Measurements from ENCODE around the gene ATXN7L2. TPM values are rescaled to one million over a fixed set of nuclear protein-coding genes. Genes with fewer than 3 reads are reported as not detected.

The ATXN7L2 gene
- total RNA-seq, 1 donor from 2014 or later = 4.6 TPM

DNA sequence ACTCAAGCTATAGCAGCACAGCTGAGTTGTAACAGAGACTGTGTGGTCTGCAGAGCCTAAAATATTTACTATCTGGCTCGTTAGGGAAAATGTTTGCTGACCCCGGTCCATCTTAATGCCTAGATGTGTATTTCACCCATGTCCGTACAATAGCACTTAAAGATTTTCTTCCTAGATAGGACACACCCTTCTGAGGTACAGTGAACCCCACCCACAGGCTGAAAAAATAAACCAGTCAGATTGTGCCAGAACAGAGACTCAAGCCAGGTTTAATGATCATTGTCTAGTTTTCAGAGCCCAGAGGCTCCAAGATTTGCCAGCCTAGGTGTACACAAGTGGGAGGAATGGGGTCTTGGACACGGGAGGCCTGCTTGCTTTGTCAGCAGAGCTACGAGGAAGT, 20.2 kb downstream of the ATXN7L2 start:
- TF ChIP-seq, protein P1, sequence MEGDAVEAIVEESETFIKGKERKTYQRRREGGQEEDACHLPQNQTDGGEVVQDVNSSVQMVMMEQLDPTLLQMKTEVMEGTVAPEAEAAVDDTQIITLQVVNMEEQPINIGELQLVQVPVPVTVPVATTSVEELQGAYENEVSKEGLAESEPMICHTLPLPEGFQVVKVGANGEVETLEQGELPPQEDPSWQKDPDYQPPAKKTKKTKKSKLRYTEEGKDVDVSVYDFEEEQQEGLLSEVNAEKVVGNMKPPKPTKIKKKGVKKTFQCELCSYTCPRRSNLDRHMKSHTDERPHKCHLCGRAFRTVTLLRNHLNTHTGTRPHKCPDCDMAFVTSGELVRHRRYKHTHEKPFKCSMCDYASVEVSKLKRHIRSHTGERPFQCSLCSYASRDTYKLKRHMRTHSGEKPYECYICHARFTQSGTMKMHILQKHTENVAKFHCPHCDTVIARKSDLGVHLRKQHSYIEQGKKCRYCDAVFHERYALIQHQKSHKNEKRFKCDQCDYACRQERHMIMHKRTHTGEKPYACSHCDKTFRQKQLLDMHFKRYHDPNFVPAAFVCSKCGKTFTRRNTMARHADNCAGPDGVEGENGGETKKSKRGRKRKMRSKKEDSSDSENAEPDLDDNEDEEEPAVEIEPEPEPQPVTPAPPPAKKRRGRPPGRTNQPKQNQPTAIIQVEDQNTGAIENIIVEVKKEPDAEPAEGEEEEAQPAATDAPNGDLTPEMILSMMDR (IDR thresholded peaks at IDR 0.05) = no peak
- Histone ChIP-seq H3K9me3 (no peaks in the 10 kb centered on the region), H3K27me3 (no peaks in the 10 kb centered on the region), H3K36me3 (no peaks in the 10 kb centered on the region), H3K4me1 (peaks cover 41% of the 10 kb centered on the region), H3K27ac (peak overlapping the region; percentile 24), H3K4me3 (no peak overlapping the region)
- no peak for DNase-seq
- intact Hi-C loops (cut with DNase I) = no loop called here
- ATAC-seq = no peak

GRCh38 chr1:109504974-109505373, 21.3 kb downstream of the ATXN7L2 start:
- TF ChIP-seq, protein P1 (IDR thresholded peaks at IDR 0.05) = no peak

DNA sequence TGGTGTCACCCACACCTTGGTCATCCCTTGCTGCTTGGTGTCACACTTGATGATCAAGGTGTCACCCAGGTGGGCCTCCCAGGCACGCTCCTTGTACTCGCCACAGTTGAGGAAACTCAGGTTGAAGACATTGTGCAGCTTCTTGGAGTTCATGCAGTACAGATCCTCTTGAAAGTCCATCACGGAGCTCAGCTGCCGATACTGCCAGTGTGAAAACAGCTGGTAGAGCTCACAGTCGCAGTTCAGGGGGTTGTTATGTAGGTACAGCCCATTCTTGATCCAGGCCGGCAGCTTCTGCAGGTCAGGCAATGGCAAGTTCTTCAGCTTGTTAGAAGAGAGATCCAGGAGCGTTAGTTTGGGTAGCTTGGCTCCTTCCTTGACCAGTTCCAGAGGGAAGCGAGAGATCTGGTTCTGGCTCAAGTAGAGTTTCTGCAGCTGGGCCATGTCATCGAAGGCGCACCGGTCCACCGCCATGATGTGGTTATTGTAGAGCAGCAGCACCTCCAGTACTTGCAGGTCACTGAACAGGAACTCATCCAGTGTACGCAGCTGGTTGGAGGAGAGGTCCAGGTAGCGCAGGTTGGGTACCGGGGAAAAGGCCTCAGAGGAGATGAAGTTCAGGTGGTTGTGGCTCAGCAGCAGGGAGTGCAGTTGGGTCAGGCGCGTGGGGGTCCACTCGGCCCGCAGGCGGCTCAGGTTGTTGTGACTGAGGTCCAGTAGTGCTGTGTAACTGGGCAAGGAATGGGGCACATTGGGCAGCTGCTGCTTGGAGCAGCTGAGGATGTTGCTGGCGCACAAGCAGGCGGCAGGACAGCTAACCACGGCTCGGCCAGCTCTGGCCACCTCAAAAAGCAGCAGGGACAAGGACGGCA, 24.5 kb downstream of the ATXN7L2 start:
- no peaks in the 10 kb centered on the region for H3K9me3 ChIP-seq
- intact Hi-C loops (cut with DNase I) = no loop called here
- no peaks in the 10 kb centered on the region for H3K36me3 ChIP-seq
- no peaks in the 10 kb centered on the region for H3K27me3 ChIP-seq
- H3K27ac ChIP-seq = no peak overlapping the region
- TF ChIP-seq, protein P1 (IDR thresholded peaks at IDR 0.05) = no peak
- peaks cover 15% of the 10 kb centered on the region for H3K4me1 ChIP-seq
- peak overlapping the region; percentile 68 for H3K4me3 ChIP-seq
- ATAC-seq (no peak), DNase-seq (no peak)

More at GRCh38 chr1:109504974-109505373, 21.3 kb downstream of the ATXN7L2 start:
- ATAC-seq = no peak
- no peak for DNase-seq
- Histone ChIP-seq H3K27me3 (no peaks in the 10 kb centered on the region), H3K4me1 (peaks cover 32% of the 10 kb centered on the region), H3K36me3 (no peaks in the 10 kb centered on the region), H3K4me3 (no peak overlapping the region), H3K9me3 (no peaks in the 10 kb centered on the region), H3K27ac (no peak overlapping the region)
- intact Hi-C loops (cut with DNase I) = no loop called here

DNA sequence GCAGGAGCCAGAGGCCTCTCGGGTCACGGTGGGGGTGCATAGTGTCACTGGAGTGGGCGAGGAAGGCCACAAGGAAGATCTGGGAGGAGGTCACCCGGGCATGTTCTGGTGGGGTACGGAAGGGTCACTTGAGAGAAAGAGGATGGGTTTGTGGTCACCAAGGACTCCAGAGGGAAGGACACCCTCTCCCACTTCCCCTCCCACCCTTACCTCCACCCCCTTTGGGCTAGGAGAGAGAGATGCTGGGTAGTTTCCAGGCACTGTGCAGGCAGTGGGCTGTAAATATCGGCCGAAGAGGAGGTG, 25.1 kb downstream of the ATXN7L2 start:
- Histone ChIP-seq H3K9me3 (no peaks in the 10 kb centered on the region), H3K27me3 (no peaks in the 10 kb centered on the region), H3K4me1 (peaks cover 12% of the 10 kb centered on the region), H3K36me3 (no peaks in the 10 kb centered on the region), H3K27ac (no peak overlapping the region), H3K4me3 (peak overlapping the region; percentile 68)
- intact Hi-C loops (cut with DNase I) = no loop called here
- DNase-seq (no peak), ATAC-seq (no peak)
- TF ChIP-seq, protein P1 (IDR thresholded peaks at IDR 0.05) = no peak

DNA sequence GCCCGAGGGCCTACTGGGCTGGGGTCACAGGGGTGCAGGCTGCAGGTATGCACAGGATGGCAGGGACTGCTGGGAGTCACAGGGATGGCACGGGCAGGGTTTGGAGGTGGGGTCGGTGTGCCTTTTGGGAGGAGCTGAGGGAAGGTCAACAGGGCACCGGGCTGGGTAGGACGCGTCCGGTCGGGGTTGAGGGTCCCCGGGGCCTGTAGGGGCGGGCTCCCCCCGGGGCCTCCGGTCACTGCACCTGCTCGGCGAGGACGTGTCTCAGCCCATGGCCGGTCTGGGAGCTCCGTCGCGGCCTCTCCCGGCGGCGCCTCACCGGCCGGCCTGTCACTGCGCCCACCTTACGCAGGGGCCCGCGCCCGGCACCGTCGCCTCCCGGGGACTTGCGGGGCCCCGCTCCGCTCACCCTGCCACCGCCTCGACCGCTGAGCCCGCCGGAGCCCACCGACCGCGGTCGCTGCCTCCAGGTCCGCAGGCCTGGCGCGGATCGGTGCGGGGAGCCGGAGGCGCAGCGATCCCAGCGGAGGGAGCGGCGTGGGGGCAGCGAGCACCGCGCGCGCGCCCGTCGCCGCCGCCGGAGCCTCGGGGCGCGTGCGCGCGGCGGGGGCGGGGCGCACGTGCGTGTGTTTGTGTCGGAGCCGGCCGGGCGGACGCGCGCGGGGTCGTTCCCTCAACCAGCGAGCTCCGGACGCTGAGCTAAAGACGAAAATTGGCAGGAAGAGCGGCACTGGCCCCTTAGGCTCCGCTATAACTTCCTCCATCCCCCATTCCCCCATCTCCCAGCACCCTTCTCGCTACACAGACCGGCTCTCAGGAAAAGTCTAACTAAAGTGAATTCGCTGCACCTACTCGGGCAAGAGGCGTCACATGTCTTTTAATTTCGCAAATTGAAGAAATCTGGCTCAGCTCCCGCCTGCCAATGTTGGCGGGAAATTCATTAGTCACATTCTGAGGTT, 25.8 kb downstream of the ATXN7L2 start, which contains the start of gene AMIGO1:
Gene AMIGO1, minus strand, starts transcription at position 552 of the 959 bp plus-strand sequence. CDS start 815 bp downstream, outside the sequence.
- Histone ChIP-seq H3K9me3 (no peaks in the 10 kb centered on the region), H3K27me3 (no peaks in the 10 kb centered on the region), H3K36me3 (no peaks in the 10 kb centered on the region), H3K4me3 (peak within 1 kb of the TSS; percentile 68), H3K27ac (no peak within 1 kb of the TSS), H3K4me1 (peaks cover 8% of the 10 kb centered on the region)
- TF ChIP-seq, protein P1 (IDR thresholded peaks at IDR 0.05) = no peak
- DNase-seq (peak; percentile 88), ATAC-seq (peak; percentile 91)
- intact Hi-C loops (cut with DNase I) = no loop called here

All from upper lobe of right lung (tissue), 1 donor.